Suprapubic skin (tissue), 4 donors: Measurements from ENCODE around the gene CCDC87. TPM values are rescaled to one million over a fixed set of nuclear protein-coding genes. Genes with fewer than 3 reads are reported as not detected.
A peak's percentile ranks its signal among the peaks of the same experiment; 100 is the strongest.
"Not testable (repeated sequence)": the region's sequence is repeated elsewhere in the genome, so short reads cannot be mapped to it uniquely, and the experiment has no call there.

ENCODE experiments used
- DNase-seq, 2 donors: peaks; one replicate each; pipeline ENCODE4 v3.0.0-alpha.2; 2019; ENCODE audit warnings: low spot score in 2 of 2
- H3K27ac ChIP-seq: fragments of 200-600 bp; sonication (generic); one replicate; pipeline ENCODE4 v1.5.1; 2019
- H3K27me3 ChIP-seq: fragments of 200-600 bp; sonication (generic); one replicate; pipeline ENCODE4 v1.5.1; 2019
- H3K36me3 ChIP-seq: fragments of 200-600 bp; sonication (generic); one replicate; pipeline ENCODE4 v1.5.1; 2019
- H3K4me1 ChIP-seq: fragments of 200-600 bp; sonication (generic); one replicate; pipeline ENCODE4 v1.5.1; 2019
- H3K4me3 ChIP-seq: fragments of 200-600 bp; sonication (generic); one replicate; pipeline ENCODE4 v1.5.1; 2019; ENCODE audit warnings: mild to moderate bottlenecking
- H3K9me3 ChIP-seq: fragments of 200-600 bp; sonication (generic); one replicate; pipeline ENCODE4 v1.5.1; 2019
- EP300 ChIP-seq: sonication (generic); formaldehyde crosslinking; IDR thresholded peaks from one replicate; pipeline ENCODE4 v1.6.1; 2017; ENCODE audit warnings: antibody characterized with exemption
- POLR2A ChIP-seq, 2 donors: fragments of 450-650 bp; IDR thresholded peaks; one replicate each; pipeline ENCODE4 v1.6.1; 2017; ENCODE audit warnings: antibody characterized with exemption in 2 of 2, mild to moderate bottlenecking in 2 of 2, moderate library complexity in 2 of 2
- POLR2AphosphoS5 ChIP-seq, 3 donors: sonication (generic); formaldehyde crosslinking; IDR thresholded peaks; one replicate each; pipeline ENCODE4 v1.6.1; 2017; ENCODE audit warnings: antibody characterized with exemption in 3 of 3
- WGBS: methylation state at CpG from one replicate; pipeline ENCODE4 v1.1.5; 2018; 5-methylcytosine and 5-hydroxymethylcytosine counted together
- total RNA-seq, 4 donors: library from RNA; depleted of rRNA; stranded (reverse); fragments of >200 nt; gene quantifications; one replicate each; pipeline ENCODE4 v1.1.0, GENCODE V29; 2016
- TF ChIP-seq, protein P1 (sequence below), 2 donors: fragments of 200-600 bp in 1 of 2; fragments of 450-650 bp in 1 of 2; sonication (generic) in 1 of 2; IDR thresholded peaks; one replicate each; pipeline ENCODE4 v1.5.1; 2016 to 2019; ENCODE audit warnings: antibody characterized with exemption in 2 of 2, mild to moderate bottlenecking in 1 of 2, moderate library complexity in 1 of 2

Gene CCDC87
- total RNA-seq, 4 donors from 2014 or later = 0.30 to 0.55 TPM; not detected in 2

DNA sequence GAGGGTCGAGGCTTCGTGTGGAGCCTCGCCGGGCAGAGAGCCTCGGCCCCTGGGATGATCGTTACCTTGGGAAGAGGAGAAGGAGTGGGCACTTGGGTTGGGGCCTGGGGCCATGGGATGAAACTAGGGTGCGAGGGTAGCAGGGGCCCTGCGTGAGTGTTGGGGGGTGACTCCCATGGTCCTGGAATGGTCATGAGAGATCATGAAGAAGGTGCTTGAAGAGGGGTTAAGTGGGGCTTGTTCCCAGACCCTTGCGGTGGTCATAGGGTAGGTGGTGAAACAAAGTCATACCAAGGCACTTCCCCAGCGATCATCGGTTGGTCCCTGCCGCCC lies 406 bp upstream of the CCDC87 start:
- Histone ChIP-seq H3K9me3 (no peaks in the 10 kb centered on the region), H3K27ac (peak overlapping the region; percentile 66), H3K36me3 (no peaks in the 10 kb centered on the region), H3K27me3 (no peaks in the 10 kb centered on the region), H3K4me3 (peak overlapping the region; percentile 65), H3K4me1 (peaks cover 30% of the 10 kb centered on the region)
- TF ChIP-seq, protein P1, sequence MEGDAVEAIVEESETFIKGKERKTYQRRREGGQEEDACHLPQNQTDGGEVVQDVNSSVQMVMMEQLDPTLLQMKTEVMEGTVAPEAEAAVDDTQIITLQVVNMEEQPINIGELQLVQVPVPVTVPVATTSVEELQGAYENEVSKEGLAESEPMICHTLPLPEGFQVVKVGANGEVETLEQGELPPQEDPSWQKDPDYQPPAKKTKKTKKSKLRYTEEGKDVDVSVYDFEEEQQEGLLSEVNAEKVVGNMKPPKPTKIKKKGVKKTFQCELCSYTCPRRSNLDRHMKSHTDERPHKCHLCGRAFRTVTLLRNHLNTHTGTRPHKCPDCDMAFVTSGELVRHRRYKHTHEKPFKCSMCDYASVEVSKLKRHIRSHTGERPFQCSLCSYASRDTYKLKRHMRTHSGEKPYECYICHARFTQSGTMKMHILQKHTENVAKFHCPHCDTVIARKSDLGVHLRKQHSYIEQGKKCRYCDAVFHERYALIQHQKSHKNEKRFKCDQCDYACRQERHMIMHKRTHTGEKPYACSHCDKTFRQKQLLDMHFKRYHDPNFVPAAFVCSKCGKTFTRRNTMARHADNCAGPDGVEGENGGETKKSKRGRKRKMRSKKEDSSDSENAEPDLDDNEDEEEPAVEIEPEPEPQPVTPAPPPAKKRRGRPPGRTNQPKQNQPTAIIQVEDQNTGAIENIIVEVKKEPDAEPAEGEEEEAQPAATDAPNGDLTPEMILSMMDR (IDR thresholded peaks at IDR 0.05) = no peak
- TF ChIP-seq POLR2AphosphoS5 (IDR thresholded peaks at IDR 0.05) (no peak), POLR2A (IDR thresholded peaks at IDR 0.05) (no peak), EP300 (no peak)
- no peak for DNase-seq
- WGBS = 7% methylated on average over 12 of the region's 12 CpGs

DNA sequence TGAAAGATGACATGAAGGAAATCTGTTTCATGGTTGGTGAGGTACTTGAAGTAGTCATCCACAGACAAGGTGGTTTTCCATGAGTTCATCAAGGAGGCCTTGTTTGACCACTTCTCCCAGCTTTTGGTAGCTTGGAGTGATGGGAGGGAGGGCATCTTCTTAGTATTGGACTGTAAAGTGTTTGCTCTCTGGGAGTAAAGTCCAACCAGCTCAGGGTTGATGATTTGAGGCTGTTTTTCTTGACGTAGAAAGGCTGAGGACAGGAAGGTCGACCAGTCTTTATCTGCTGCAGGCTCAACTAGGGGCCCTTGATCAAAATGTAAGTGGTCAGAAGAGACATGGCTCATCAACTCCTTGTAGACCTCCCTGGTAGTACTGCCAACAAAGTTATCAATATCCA lies 1.7 kb downstream of the CCDC87 start:
- Histone ChIP-seq H3K27ac (no peak overlapping the region), H3K4me3 (no peak overlapping the region), H3K9me3 (no peaks in the 10 kb centered on the region), H3K36me3 (no peaks in the 10 kb centered on the region), H3K4me1 (peaks cover 30% of the 10 kb centered on the region), H3K27me3 (no peaks in the 10 kb centered on the region)
- no peak for DNase-seq
- TF ChIP-seq POLR2AphosphoS5 (IDR thresholded peaks at IDR 0.05) (no peak), POLR2A (IDR thresholded peaks at IDR 0.05) (no peak), EP300 (no peak)
- TF ChIP-seq, protein P1 (IDR thresholded peaks at IDR 0.05) = no peak
- WGBS = 79% methylated on average over 2 of the region's 2 CpGs

- Histone ChIP-seq H3K27me3 (no peaks in the 10 kb centered on the region), H3K36me3 (no peaks in the 10 kb centered on the region), H3K4me3 (no peak overlapping the region), H3K27ac (no peak overlapping the region), H3K9me3 (no peaks in the 10 kb centered on the region), H3K4me1 (peaks cover 27% of the 10 kb centered on the region)
- DNase-seq = no peak
- TF ChIP-seq POLR2AphosphoS5 (IDR thresholded peaks at IDR 0.05) (no peak), POLR2A (IDR thresholded peaks at IDR 0.05) (no peak), EP300 (no peak)
- TF ChIP-seq, protein P1 (IDR thresholded peaks at IDR 0.05) = no peak
- 88% methylated on average over 6 of the region's 7 CpGs for WGBS
Measured at GRCh38 chr11:66589996-66590675, 2.7 kb downstream of the CCDC87 start.

DNA sequence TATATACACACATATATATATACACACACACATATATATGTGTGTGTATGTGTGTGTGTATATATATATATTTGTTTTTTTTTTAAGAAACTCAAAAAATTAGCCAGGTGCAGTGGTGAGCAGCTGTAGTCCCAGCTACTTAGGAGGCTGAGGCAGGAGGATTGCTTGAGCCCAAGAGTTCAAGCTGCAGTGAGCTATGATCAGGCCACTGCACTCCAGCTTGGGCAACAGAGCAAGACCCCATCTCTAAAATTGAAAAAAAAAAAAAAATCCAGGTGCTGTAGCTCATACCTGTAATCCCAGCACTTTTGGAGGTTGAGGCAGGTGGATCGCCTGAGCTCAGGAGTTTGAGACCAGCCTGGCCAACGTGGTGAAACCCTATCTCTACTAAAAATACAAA lies 3.5 kb downstream of the CCDC87 start:
- 80% methylated on average over 2 of the region's 2 CpGs for WGBS
- not testable (repeated sequence) for H3K27me3 ChIP-seq, H3K36me3 ChIP-seq, H3K27ac ChIP-seq, DNase-seq, H3K4me3 ChIP-seq, H3K9me3 ChIP-seq
- H3K4me1 ChIP-seq = peaks cover 19% of the 10 kb centered on the region

DNA sequence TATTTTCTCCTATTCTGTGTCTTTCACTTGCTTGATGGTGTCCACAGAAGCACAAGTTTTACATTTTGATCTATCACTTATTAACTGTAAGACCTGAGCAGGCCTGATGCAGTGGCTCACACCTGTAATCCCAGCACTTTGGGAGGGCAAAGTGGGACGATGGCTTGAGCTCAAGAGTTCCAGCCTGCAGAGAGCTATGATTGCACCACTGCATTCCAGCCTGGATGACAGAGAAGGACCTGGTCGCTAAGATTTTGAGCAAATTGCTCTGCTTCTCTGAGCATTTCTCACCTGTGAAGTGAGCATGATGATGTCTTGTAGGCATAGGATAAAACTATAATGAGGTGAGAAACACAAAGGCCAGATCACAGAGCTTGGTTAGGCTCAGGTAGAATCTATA lies 6.7 kb downstream of the CCDC87 start:
- no peak overlapping the region for H3K4me3 ChIP-seq
- H3K9me3 ChIP-seq = no peaks in the 10 kb centered on the region
- H3K27ac ChIP-seq = no peak overlapping the region
- TF ChIP-seq, protein P1 (IDR thresholded peaks at IDR 0.05) = no peak
- TF ChIP-seq EP300 (no peak), POLR2A (IDR thresholded peaks at IDR 0.05) (no peak), POLR2AphosphoS5 (IDR thresholded peaks at IDR 0.05) (no peak)
- H3K36me3 ChIP-seq = no peaks in the 10 kb centered on the region
- no peaks in the 10 kb centered on the region for H3K4me1 ChIP-seq
- WGBS = 61% methylated on average over 2 of the region's 2 CpGs
- H3K27me3 ChIP-seq = no peaks in the 10 kb centered on the region
- DNase-seq = no peak

- DNase-seq, H3K36me3 ChIP-seq, H3K4me1 ChIP-seq, H3K4me3 ChIP-seq, H3K27me3 ChIP-seq, H3K27ac ChIP-seq, H3K9me3 ChIP-seq: not testable (repeated sequence)
- 93% methylated on average over 1 of the region's 1 CpG for WGBS
Measured at GRCh38 chr11:66585447-66585846, 7.4 kb downstream of the CCDC87 start.

- DNase-seq, H3K36me3 ChIP-seq, H3K9me3 ChIP-seq, H3K27ac ChIP-seq, H3K4me3 ChIP-seq, H3K4me1 ChIP-seq, H3K27me3 ChIP-seq: not testable (repeated sequence)
- 80% methylated on average over 3 of the region's 3 CpGs for WGBS
Measured at GRCh38 chr11:66582565-66583147, 10.2 kb downstream of the CCDC87 start.
